Panc1 (cell line): Measurements from ENCODE around the gene SIGLEC5. TPM values are rescaled to one million over a fixed set of nuclear protein-coding genes. Genes with fewer than 3 reads are reported as not detected.

Experiments
- ATAC-seq: fragments of 200-7000 bp; cut with Tn5 transposase; 2 replicates; pipeline ENCODE4 v1.9.1; 2020; ENCODE audit warnings: mild to moderate bottlenecking, moderate library complexity
- BruUV-seq: library from RNA; stranded (reverse); fragments of 400-500 nt; replicated peaks from 2 replicates; lab custom pipeline; 2021; lab: Mats Ljungman, UMichigan
- CTCF ChIA-PET: fragments of 300-600 bp; sonication (Branson Sonifier 250); formaldehyde crosslinking; loops from one replicate; lab custom pipeline; 2022; ENCODE audit warnings: antibody characterized with exemption; lab: Charles Lee
- POLR2A ChIA-PET: fragments of 300-600 bp; sonication (Branson Sonifier 250); formaldehyde crosslinking; loops from one replicate; lab custom pipeline; 2022; ENCODE audit warnings: antibody characterized with exemption; lab: Charles Lee
- DNase-seq: peaks from one replicate; pipeline ENCODE4 v3.0.0-alpha.2; 2010; ENCODE audit warnings: low read depth, low spot score
- H3K27ac ChIP-seq: 2 replicates; pipeline ENCODE4 v1.5.1; 2011; ENCODE audit warnings: mild to moderate bottlenecking, low read length, inconsistent platforms
- H3K27me3 ChIP-seq: fragments of 200-500 bp; sonication (Bioruptor generic); 2 replicates; pipeline ENCODE4 v1.6.0; 2014; ENCODE audit warnings: low read length, inconsistent platforms; ENCODE audit not compliant: control insufficient read depth, insufficient read depth
- H3K36me3 ChIP-seq: fragments of 200-500 bp; sonication (Bioruptor generic); 2 replicates; pipeline ENCODE4 v1.5.1; 2014; ENCODE audit warnings: inconsistent platforms, mild to moderate bottlenecking, low read length, moderate library complexity; ENCODE audit not compliant: control insufficient read depth, insufficient read depth
- H3K4me1 ChIP-seq: 2 replicates; pipeline ENCODE4 v1.5.1; 2011; ENCODE audit warnings: inconsistent platforms, mild to moderate bottlenecking, low read length, moderate library complexity; ENCODE audit not compliant: control insufficient read depth, insufficient read depth
- H3K4me3 ChIP-seq, 2 experiments: 2 replicates each; pipeline ENCODE4 v1.5.1; 2011 to 2012; ENCODE audit warnings: low read depth in 2 of 2, low read length in 2 of 2, mild to moderate bottlenecking in 2 of 2, inconsistent platforms in 1 of 2, moderate library complexity in 1 of 2
- H3K9me3 ChIP-seq: fragments of 200-500 bp; sonication (Bioruptor generic); 2 replicates; pipeline ENCODE4 v1.5.1; 2014; ENCODE audit warnings: low read depth, mild to moderate bottlenecking, inconsistent platforms, low read length, moderate library complexity; ENCODE audit not compliant: control insufficient read depth, insufficient read depth
- POLR2AphosphoS5 ChIP-seq: IDR thresholded peaks from 2 replicates; pipeline ENCODE4 v1.6.1; 2012; ENCODE audit warnings: mild to moderate bottlenecking, low read depth, low read length, moderate library complexity
- REST ChIP-seq, 2 experiments: IDR thresholded peaks; 2 replicates each; pipeline ENCODE4 v1.6.1; 2011 to 2012; ENCODE audit warnings: low read depth in 2 of 2, control low read depth in 1 of 2, low read length in 1 of 2, mild to moderate bottlenecking in 1 of 2, moderate library complexity in 1 of 2; ENCODE audit not compliant: insufficient read depth in 1 of 2
- SIN3A ChIP-seq: IDR thresholded peaks from 2 replicates; pipeline ENCODE4 v1.6.1; 2012; ENCODE audit warnings: low read depth, mild to moderate bottlenecking, low read length, moderate library complexity, borderline replicate concordance; ENCODE audit not compliant: insufficient read depth
- TCF7L2 ChIP-seq: IDR thresholded peaks from 2 replicates; pipeline ENCODE4 v1.6.1; 2011; ENCODE audit warnings: mild to moderate bottlenecking, low read depth, low read length, inconsistent platforms
- in situ Hi-C: cut with HindIII; loops from 2 replicates; pipeline ENCODE4 v1.10.0; 2016; ENCODE audit warnings: low sequenced_read_pairs, low pct_unique_long_range_greater_than_20kb
- intact Hi-C: fragments of 100-400 bp; cut with micrococcal nuclease; formaldehyde crosslinking; loops from one replicate; pipeline ENCODE4 v1.10.0; 2022; ENCODE audit not compliant: unreplicated experiment
- total RNA-seq: library from RNA; stranded (reverse); gene quantifications from one replicate; pipeline ENCODE4 v1.2.1, GENCODE V29; 2021; ENCODE audit not compliant: unreplicated experiment
- TF ChIP-seq, protein P1 (sequence below): fragments of 450-650 bp; IDR thresholded peaks from 2 replicates; pipeline ENCODE4 v1.5.1; 2017; ENCODE audit warnings: mild to moderate bottlenecking

SIGLEC5 gene
- total RNA-seq, 1 experiment from 2014 or later = not detected

DNA sequence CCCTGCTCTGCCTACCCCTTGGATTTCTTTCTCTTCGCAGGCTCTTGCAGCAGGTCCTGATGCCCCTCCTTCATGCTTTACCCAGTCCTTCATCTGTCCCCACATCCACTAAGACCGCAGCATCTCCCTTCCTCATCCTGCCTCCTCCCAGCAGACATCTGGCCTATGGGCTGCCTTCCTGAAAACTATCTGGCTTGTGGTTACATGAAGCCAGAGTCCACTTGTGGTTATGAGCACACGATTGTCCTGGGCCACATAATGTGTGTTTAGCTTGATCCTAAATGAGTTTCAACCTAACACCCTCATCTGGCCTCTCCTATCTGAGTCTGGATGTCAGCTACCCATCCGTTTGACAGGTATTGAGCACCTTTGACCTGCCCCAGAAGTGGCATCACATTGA is 64.6 kb downstream of the SIGLEC5 start:
- TF ChIP-seq REST (IDR thresholded peaks at IDR 0.05; ENCODE audit: insufficient read depth in 1 of 2, low read depth in 2 of 2, low read length in 1 of 2) = no peak
- TF ChIP-seq, protein P1, sequence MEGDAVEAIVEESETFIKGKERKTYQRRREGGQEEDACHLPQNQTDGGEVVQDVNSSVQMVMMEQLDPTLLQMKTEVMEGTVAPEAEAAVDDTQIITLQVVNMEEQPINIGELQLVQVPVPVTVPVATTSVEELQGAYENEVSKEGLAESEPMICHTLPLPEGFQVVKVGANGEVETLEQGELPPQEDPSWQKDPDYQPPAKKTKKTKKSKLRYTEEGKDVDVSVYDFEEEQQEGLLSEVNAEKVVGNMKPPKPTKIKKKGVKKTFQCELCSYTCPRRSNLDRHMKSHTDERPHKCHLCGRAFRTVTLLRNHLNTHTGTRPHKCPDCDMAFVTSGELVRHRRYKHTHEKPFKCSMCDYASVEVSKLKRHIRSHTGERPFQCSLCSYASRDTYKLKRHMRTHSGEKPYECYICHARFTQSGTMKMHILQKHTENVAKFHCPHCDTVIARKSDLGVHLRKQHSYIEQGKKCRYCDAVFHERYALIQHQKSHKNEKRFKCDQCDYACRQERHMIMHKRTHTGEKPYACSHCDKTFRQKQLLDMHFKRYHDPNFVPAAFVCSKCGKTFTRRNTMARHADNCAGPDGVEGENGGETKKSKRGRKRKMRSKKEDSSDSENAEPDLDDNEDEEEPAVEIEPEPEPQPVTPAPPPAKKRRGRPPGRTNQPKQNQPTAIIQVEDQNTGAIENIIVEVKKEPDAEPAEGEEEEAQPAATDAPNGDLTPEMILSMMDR = no peak
- TF ChIP-seq TCF7L2 = no peak
- no peak for TF ChIP-seq POLR2AphosphoS5
- no peak for TF ChIP-seq SIN3A
- CTCF ChIA-PET = no interaction called here
- Histone ChIP-seq H3K27me3 (peaks cover 9% of the 10 kb centered on the region), H3K36me3 (no peaks in the 10 kb centered on the region), H3K4me1 (no peaks in the 10 kb centered on the region), H3K4me3 (no peak overlapping the region), H3K27ac (no peak overlapping the region), H3K9me3 (no peaks in the 10 kb centered on the region)
- ATAC-seq (no peak), DNase-seq (no peak)
- in situ Hi-C loops (no loop called here), intact Hi-C loops (no loop called here)
- BruUV-seq = no TSS peak
- POLR2A ChIA-PET = no interaction called here

DNA sequence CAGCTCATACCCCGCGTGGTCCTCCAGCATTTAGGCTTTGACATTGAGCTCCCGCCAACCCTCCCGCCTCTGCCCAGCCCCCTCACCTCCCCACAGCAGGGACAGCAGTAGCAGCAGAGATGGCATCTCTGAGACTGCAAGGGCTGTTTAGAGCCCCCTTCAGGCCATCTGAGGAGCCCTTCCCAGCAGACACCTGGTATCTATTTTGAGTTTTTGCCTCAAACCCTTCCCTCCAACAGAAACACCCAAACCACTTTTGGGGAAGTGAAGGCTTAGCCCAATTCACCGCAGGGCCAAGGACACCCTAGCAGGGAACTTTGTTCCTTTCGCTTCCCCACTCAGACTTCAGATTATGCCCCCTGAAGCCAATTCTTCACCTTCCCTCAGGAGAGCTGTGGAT is 65.4 kb downstream of the SIGLEC5 start:
- CTCF ChIA-PET = no interaction called here
- intact Hi-C loops = no loop called here
- Histone ChIP-seq H3K27ac (no peak overlapping the region), H3K9me3 (no peaks in the 10 kb centered on the region), H3K36me3 (no peaks in the 10 kb centered on the region), H3K4me1 (no peaks in the 10 kb centered on the region), H3K27me3 (peaks cover 9% of the 10 kb centered on the region), H3K4me3 (no peak overlapping the region)
- in situ Hi-C loops = no loop called here
- no TSS peak for BruUV-seq
- no peak for TF ChIP-seq SIN3A
- TF ChIP-seq, protein P1 = no peak
- no peak for TF ChIP-seq POLR2AphosphoS5
- TF ChIP-seq REST (IDR thresholded peaks at IDR 0.05; ENCODE audit: insufficient read depth in 1 of 2, low read depth in 2 of 2, low read length in 1 of 2) = no peak
- TF ChIP-seq TCF7L2 = no peak
- POLR2A ChIA-PET = no interaction called here
- no peak for ATAC-seq
- no peak for DNase-seq

Other genes with a start within 250 kb of the SIGLEC5 start
- not detected for gene LIM2, start 242.4 kb downstream of the SIGLEC5 start, total RNA-seq
- not detected for gene C19orf84, start 239.8 kb downstream of the SIGLEC5 start, total RNA-seq
- not detected for gene SIGLEC10, start 212.8 kb downstream of the SIGLEC5 start, total RNA-seq
- not detected for gene SIGLEC8, start 171.9 kb downstream of the SIGLEC5 start, total RNA-seq
- gene CEACAM18, start 151.9 kb downstream of the SIGLEC5 start, total RNA-seq = not detected
- not detected for gene SIGLEC12, start 128.6 kb downstream of the SIGLEC5 start, total RNA-seq
- gene SIGLEC6, start 98.7 kb downstream of the SIGLEC5 start, total RNA-seq = not detected
- gene ZNF175, start 59.1 kb downstream of the SIGLEC5 start, total RNA-seq = 7.3 TPM
- gene SIGLEC14, start 16.4 kb upstream of the SIGLEC5 start, total RNA-seq = not detected
- gene SPACA6, start 62.9 kb upstream of the SIGLEC5 start, total RNA-seq = 14.3 TPM
- not detected for gene HAS1, start 93.6 kb upstream of the SIGLEC5 start, total RNA-seq
- not detected for gene FPR1, start 121.5 kb upstream of the SIGLEC5 start, total RNA-seq
- not detected for gene FPR2, start 130.8 kb upstream of the SIGLEC5 start, total RNA-seq
- 0.08 TPM for gene FPR3, start 164.8 kb upstream of the SIGLEC5 start, total RNA-seq